Esophagus (tissue), 2 donors: ENCODE measurements around the gene PPIG. TPM values are rescaled to one million over a fixed set of nuclear protein-coding genes. Genes with fewer than 3 reads are reported as not detected.
"Not testable (repeated sequence)": the region's sequence is repeated elsewhere in the genome, so short reads cannot be mapped to it uniquely, and the experiment has no call there.

ENCODE experiments used
- H3K27ac ChIP-seq, 2 donors: one replicate each; pipeline ENCODE4 v1.5.1; 2013; ENCODE audit warnings: low read depth in 2 of 2, mild to moderate bottlenecking in 2 of 2, inconsistent platforms in 1 of 2, low read length in 1 of 2, moderate library complexity in 1 of 2
- H3K27me3 ChIP-seq, 2 donors: one replicate each; pipeline ENCODE4 v1.6.1; 2013; ENCODE audit warnings: low read length in 2 of 2, control low read depth in 1 of 2, mild to moderate bottlenecking in 1 of 2; ENCODE audit not compliant: insufficient read depth in 2 of 2, control insufficient read depth in 1 of 2
- H3K36me3 ChIP-seq, 2 donors: one replicate each; pipeline ENCODE4 v1.6.1; 2013; ENCODE audit warnings: low read length in 1 of 2; ENCODE audit not compliant: control insufficient read depth in 2 of 2, insufficient read depth in 2 of 2
- H3K4me1 ChIP-seq, 2 donors: one replicate each; pipeline ENCODE4 v1.6.1; 2013; ENCODE audit warnings: low read length in 1 of 2; ENCODE audit not compliant: control insufficient read depth in 2 of 2, insufficient read depth in 2 of 2
- H3K4me3 ChIP-seq, 2 donors: one replicate each; pipeline ENCODE4 v1.5.1; 2013; ENCODE audit warnings: low read length in 2 of 2, mild to moderate bottlenecking in 2 of 2, low read depth in 1 of 2, moderate library complexity in 1 of 2
- H3K9me3 ChIP-seq, 2 donors: one replicate each; pipeline ENCODE4 v1.6.1; 2013; ENCODE audit warnings: mild to moderate bottlenecking in 2 of 2, low read depth in 1 of 2, low read length in 1 of 2, moderate library complexity in 1 of 2; ENCODE audit not compliant: control insufficient read depth in 2 of 2, insufficient read depth in 1 of 2
- WGBS, 2 donors: extraction: QIAGEN DNeasy Blood & Tissue Kit; methylation state at CpG; one replicate each; pipeline ENCODE4 v1.1.7; 2013; 5-methylcytosine and 5-hydroxymethylcytosine counted together
- polyA plus RNA-seq, 2 donors: library from polyadenylated mRNA; stranded (reverse); fragments of 200-250 nt; gene quantifications; one replicate each; pipeline ENCODE4 v1.2.3, GENCODE V29; 2013
- donor health status: healthy with polysubstance abuse.
- donor health status: Bipolar disorder and iron deficiency.

Gene PPIG
- 10 to 100 TPM; 24.1 to 40.5 TPM for polyA plus RNA-seq

DNA sequence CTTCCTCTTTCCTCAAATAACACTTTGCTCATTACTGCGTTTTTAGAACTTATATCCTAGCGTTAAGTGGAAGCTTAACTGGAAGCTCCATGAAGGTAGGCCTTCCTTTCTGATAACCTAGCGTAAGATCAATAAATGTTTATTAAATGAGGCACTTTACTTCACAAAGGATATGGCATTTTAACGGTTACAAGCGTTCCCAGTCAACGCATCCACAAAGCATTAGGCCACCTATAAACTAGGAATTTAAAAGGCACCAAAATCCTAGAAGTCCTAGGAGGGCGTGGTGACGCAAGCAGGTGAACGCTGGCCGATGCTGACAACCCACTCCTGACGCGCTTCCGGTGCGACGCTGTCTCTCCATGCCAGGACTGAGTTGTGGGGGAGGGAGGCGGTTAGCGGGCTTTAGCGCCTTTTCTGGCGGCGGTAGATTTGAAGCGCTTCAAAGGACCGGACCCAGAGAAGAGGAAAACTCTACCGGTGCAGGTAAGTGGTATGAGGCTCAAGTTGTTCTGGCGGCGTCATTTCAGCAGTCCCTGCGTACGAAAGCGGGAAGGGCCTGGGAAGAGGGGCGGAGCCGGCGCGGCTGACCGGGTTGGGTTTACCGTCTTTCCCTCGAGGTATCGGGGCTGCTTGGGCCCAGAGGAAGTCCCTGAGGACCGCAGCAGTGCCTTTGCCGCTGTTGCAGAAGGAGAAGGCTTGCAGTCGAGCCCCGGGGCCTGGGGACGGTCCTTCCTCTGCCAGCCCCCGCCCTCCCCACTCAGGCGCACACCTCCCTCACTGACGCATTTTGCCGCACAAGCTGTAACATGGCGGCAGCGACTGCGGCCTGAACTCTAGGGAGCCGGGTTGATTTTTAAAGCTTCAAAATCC, at the start of gene PPIG:
Gene PPIG (plus strand): TSS at position 347 of the 873 bp plus-strand sequence. CDS start 19,691 bp downstream, outside the sequence.
- Histone ChIP-seq H3K27ac (peak within 1 kb of the TSS; percentile 99 to 100), H3K4me1 (no peaks in the 10 kb centered on the region), H3K9me3 (no peaks in the 10 kb centered on the region), H3K27me3 (no peaks in the 10 kb centered on the region), H3K4me3 (peak within 1 kb of the TSS; percentile 99), H3K36me3 (no peaks in the 10 kb centered on the region)
- 6% methylated on average over 45 to 49 of the region's 49 CpGs for WGBS, 2 donors

DNA sequence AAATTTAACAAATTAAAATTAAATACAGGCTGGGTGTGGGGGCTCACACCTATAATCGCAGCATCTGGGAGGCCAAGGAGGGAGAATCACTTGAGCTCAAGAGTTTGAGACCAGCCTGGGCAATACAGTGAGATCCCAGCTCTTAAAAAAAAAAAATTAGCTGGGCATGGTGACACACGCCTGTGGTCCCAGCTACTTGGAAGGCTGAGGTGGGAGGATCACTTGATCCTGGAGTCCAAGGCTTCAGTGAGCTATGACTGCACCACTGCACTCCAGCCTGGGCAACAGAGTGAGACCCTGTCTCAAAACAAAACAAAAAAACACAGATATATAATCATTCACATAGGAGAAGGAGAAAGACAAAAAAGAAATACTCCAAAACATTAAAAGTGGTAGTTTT, 44.7 kb upstream of the PPIG start:
- not testable (repeated sequence) for H3K4me3 ChIP-seq, H3K36me3 ChIP-seq, H3K27ac ChIP-seq, H3K4me1 ChIP-seq, H3K27me3 ChIP-seq, H3K9me3 ChIP-seq
- 92 to 96% methylated on average over 2 of the region's 2 CpGs for WGBS, 2 donors

DNA sequence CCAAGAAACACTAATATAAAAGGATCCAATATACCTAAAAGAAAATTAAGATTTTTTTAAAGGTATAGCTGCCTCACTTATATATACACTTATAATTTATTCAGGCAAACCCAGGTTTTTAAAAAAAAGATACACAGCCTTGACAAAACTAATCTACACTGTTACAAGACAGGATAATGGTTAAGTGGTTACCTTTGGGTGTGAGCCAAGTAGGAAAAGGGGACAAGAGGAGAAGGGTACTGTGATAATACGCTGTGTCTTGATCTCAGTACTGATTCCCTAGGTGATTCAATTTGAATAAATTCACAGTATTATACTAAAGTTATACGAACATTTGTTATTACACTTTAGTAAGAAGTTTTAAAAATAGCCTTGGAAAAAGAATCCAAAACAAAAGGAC, 44.0 kb upstream of the PPIG start:
- no peak overlapping the region for H3K27ac ChIP-seq
- 90% methylated on average over 2 of the region's 2 CpGs for WGBS, 2 donors
- H3K36me3 ChIP-seq = no peaks in the 10 kb centered on the region
- no peaks in the 10 kb centered on the region for H3K9me3 ChIP-seq
- H3K27me3 ChIP-seq = no peaks in the 10 kb centered on the region
- no peaks in the 10 kb centered on the region for H3K4me1 ChIP-seq
- H3K4me3 ChIP-seq = no peak overlapping the region

DNA sequence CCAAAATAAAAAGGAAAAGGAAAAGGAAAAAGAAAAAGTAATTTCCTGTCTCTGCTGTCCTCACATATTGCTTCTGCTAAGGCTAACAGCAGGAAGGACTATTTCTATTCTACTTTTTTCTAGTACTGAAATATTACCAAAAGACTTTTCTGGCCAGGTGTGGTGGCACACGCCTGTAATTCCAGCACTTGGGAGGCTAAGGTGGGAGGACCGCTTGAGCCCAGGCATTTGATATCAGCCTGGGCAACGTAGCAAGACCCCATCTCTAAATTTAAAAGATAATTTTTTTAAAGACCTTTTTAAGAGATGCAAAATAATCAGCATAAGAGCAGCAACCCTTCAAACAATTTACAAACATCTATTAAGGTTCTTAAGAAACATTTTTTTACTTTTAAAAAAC, 41.7 kb upstream of the PPIG start:
- no peaks in the 10 kb centered on the region for H3K4me1 ChIP-seq
- 95 to 96% methylated on average over 3 of the region's 3 CpGs for WGBS, 2 donors
- H3K9me3 ChIP-seq = no peaks in the 10 kb centered on the region
- no peak overlapping the region for H3K4me3 ChIP-seq
- H3K36me3 ChIP-seq = peaks cover 0 to 5% of the 10 kb centered on the region in 2 donors
- no peaks in the 10 kb centered on the region for H3K27me3 ChIP-seq
- no peak overlapping the region for H3K27ac ChIP-seq

DNA sequence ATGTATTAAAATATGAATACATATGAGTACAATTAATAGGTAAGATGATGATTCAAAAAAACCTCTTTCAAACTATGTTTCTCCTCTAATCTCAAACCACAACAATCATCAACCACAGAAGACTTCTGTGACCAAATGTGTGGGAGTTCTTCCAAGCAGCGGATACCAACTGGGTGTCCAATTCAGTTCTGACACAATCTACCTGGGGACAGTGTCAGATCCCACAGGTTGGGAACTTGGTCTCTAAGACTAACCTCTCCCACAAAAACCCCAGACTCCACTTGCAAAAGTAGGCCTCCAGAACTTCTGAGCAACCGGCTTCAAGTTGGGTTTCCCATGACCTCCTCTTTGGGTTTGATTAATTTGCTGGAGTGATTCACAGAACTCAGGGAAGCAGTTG, 37.4 kb upstream of the PPIG start:
- no peaks in the 10 kb centered on the region for H3K9me3 ChIP-seq
- no peak overlapping the region for H3K27ac ChIP-seq
- H3K27me3 ChIP-seq = no peaks in the 10 kb centered on the region
- H3K4me1 ChIP-seq = no peaks in the 10 kb centered on the region
- no peak overlapping the region for H3K4me3 ChIP-seq
- WGBS, 2 donors = 92 to 94% methylated on average over 2 of the region's 2 CpGs
- H3K36me3 ChIP-seq = peaks cover 0 to 5% of the 10 kb centered on the region in 2 donors

DNA sequence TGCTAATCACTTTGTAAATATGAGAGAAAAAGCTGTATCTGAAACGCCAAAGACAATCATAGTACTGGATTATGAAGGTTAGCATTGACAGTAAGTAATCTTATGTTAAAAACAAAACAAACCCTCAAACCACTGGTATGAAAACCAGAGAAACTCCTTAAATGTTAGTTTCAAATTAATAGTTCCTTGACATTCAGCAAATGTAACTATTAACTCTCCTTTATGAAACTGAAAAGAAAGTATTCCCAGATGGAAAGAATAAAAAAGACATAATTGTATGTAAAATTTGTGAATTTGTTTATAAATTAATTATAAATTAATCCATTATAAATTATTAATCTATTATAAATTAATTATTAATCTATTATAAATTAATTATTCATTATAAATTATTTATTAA, 22.8 kb upstream of the PPIG start:
- 93 to 94% methylated on average over 1 of the region's 1 CpG for WGBS, 2 donors
- H3K9me3 ChIP-seq = no peaks in the 10 kb centered on the region
- no peaks in the 10 kb centered on the region for H3K27me3 ChIP-seq
- H3K36me3 ChIP-seq = no peaks in the 10 kb centered on the region
- no peak overlapping the region for H3K4me3 ChIP-seq
- H3K27ac ChIP-seq = no peak overlapping the region
- H3K4me1 ChIP-seq = no peaks in the 10 kb centered on the region

DNA sequence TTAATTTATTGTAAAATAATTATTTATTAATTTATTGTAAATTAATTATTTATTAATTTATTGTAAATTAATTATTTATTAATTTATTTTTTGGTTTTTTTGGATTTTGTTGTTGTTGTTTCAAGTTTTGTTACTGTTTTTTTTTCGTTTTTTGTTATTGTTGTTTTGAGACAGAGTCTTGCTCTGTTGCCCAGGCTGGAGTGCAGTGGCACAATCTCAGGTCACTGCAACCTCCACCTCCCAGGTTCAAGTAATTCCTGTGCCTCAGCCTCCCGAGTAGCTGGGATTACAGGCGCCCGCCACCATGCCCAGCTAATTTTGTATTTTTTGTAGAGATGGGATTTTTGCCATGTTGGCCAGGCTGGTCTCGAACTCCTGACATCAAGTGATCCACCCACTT, 22.1 kb upstream of the PPIG start:
- H3K27ac ChIP-seq, H3K4me3 ChIP-seq, H3K27me3 ChIP-seq, H3K9me3 ChIP-seq, H3K4me1 ChIP-seq, H3K36me3 ChIP-seq: not testable (repeated sequence)
- 94 to 98% methylated on average over 5 of the region's 5 CpGs for WGBS, 2 donors

DNA sequence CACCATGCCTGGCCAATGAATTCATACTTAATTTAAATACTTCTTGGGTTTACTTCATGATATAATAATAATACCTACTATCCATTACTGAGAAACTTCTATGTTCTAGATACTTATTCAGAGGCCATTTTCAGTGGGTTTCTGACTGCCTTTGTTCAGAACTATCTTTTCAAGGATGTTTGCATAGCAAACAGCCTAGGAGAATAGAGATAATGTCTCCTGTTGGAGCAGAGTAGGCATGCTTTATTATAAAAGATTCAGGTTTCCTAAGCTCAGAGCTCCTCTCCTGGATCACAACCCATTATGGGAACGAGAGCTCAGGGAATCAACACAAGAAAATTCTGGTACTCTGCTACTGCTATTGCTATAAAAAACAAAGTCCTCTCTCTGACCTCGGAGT, 21.6 kb upstream of the PPIG start:
- WGBS, 2 donors = 73 to 90% methylated on average over 2 of the region's 2 CpGs
- no peaks in the 10 kb centered on the region for H3K27me3 ChIP-seq

DNA sequence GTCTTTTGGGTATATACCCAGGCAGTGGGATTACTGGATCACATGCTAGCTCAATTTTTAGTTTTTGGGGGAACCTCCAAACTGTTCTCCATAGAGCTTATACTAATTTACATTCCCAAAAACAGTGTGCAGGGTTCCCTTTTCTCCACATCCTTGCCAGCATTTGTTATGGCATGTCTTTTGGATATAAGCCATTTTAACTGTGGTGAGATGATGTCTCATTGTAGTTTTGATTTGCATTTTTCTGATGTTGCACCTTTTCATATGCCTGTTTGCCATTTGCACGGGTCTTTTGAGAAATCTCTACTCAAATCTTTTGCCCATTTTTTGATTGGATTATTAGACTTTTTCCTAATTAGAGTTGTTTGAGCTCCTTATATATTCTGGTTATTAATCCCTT, 18.5 kb upstream of the PPIG start:
- H3K27ac ChIP-seq = no peak overlapping the region
- H3K4me1 ChIP-seq = no peaks in the 10 kb centered on the region
- H3K27me3 ChIP-seq = no peaks in the 10 kb centered on the region
- H3K4me3 ChIP-seq = no peak overlapping the region
- WGBS, 2 donors = 20 to 72% methylated on average over 1 of the region's 1 CpG
- no peaks in the 10 kb centered on the region for H3K36me3 ChIP-seq
- no peaks in the 10 kb centered on the region for H3K9me3 ChIP-seq

More for the DNA sequence above, 21.6 kb upstream of the PPIG start:
- Histone ChIP-seq H3K27ac (no peak overlapping the region), H3K36me3 (no peaks in the 10 kb centered on the region), H3K4me3 (no peak overlapping the region), H3K4me1 (no peaks in the 10 kb centered on the region), H3K9me3 (no peaks in the 10 kb centered on the region)

DNA sequence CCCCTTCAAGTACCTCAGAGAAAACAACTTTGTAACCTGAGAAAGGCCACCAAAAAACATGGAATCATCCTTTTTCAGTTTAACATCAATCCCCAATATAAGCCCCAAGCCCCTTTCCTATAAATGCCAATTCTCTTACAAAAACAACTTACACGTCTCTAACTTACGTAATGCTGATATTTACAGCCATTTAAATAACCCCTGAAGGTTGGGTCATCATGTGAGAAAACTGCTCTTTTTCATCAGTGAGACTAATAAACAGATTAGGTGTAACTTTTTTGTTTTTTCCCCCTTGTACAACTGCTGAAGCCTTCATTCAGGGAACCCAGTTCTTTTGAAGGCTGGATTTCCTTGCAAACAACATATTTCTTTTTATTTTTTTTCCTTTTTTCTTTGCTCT, 14.2 kb upstream of the PPIG start:
- H3K9me3 ChIP-seq = no peaks in the 10 kb centered on the region
- H3K4me3 ChIP-seq = no peak overlapping the region
- WGBS, 2 donors = 88 to 92% methylated on average over 2 of the region's 2 CpGs
- no peak overlapping the region for H3K27ac ChIP-seq
- H3K4me1 ChIP-seq = no peaks in the 10 kb centered on the region
- H3K36me3 ChIP-seq = no peaks in the 10 kb centered on the region
- no peaks in the 10 kb centered on the region for H3K27me3 ChIP-seq
